GM18520 (cell line): ENCODE results near the gene ACAP3.

Experiments used
- ATAC-seq: cut with Tn5 transposase; IDR thresholded peaks from one replicate; pipeline ENCODE4 v1.9.1; 2021; ENCODE audit not compliant: unreplicated experiment

Gene ACAP3

DNA sequence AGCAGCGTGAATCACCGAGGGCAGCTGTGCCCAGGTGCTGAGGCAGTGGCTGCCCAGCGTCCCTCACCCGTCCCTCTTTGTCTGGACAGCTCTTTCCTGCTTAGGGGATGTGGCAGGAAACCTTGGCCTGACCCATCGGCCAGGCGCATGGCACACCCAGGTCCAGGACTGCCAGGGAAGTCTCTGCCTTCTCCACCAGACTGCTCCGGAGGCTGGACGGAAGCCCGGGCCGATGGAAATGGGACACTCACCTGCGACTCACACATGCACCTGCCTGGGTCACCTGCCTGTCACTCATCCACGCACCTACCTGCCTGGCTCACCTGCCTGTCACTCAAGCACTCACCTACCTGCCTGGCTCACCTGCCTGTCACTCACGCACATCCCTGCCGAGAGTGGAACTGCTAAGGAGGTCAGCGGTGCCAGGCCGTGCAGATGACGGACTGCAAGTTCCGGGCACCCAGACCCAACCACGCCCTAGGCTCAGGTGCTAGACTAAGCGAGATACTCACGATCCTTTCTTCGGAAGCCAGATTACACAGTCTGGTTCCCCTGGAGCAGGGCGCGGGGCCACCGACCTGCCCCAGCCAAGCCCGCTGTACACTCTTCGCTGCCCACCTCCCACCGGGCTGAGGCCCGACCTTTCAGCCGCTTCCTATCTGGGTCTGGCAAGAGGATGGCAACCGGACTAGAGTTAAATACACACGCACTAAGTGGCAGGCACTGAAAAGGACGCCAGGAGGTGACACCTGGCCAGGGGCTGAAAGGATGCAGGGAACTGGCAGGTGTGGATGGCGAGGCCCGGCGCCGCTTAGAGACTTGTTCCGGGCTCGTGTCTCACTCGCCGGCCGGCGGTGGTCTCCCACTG, 35.2 kb downstream of the ACAP3 start:
- no peak for ATAC-seq

DNA sequence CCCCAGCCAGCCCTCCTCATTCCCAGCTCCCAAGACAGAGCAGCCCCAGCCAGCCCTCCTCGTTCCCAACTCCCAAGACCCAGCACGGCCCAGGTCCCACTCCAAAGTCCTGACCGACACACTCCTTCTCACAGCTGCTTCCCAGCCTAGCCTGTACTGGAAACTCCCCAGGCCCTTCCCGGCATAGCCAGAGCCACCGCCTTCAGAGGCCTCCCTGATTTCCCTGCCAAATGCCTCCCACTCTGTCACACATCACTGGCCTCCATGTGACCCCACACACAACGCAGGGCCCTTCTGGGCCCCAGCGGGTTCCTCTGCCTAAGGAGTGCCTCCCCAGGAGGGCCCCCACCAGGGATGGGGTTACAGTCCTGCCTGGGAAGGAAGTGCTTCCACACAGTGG, 36.9 kb downstream of the ACAP3 start:
- ATAC-seq, result no peak

DNA sequence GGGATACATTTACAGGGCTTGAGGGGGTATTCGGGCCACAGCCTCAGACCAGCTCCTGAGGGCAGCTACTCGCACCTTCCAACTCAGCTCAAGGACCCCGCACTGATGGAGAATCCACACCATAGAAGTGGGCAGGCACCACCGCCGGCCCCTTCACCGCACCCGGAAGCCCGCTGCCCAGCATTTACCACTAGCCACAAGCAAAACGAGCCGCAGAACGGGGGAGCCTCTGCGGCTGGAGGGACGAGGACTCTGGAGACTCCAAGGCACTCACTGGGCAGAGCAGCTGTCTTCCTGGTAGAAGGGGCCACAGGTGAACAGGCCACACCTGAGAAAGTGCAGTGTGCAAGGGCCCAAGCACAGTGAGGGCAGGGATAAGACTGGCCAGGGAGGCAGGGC, 39.4 kb downstream of the ACAP3 start:
- no peak for ATAC-seq

DNA sequence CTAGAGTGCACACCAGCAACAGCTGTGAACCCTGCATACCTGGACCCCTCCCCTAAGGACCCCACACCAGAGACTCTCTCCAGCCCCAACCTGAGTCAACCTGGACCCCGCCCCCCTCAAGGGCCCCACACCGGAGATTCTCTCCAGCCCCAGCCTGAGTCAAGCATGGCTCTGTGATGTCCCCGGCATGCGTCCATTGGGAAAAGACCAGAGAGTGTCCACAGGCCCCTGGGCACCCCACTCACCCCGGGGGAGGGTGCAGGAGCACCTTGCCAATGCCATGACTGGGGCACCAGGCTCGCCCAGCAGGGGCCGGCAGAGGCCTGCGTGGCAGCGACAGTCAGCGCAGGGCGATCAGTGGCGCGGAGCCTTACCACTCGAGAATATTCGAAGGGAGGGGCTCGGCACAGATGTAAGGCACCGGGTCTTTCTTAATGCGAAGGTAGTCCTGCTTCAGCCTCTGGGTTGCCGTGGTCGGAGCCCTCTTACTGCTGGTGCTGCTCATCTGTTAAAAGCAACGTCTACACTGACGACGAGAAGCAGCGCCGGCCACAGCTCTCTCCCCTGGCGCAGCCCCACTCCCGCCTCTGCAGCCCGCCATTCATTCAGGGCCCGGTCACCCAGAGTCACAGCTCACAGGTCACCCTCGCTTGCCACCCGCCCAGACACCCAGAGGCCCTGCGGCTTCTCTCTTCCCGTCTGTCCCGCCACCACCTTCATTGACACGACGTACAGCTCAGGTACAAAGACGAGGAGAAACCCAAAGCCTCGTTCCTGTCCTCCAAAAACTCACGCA, 40.0 kb downstream of the ACAP3 start:
- no peak for ATAC-seq

DNA sequence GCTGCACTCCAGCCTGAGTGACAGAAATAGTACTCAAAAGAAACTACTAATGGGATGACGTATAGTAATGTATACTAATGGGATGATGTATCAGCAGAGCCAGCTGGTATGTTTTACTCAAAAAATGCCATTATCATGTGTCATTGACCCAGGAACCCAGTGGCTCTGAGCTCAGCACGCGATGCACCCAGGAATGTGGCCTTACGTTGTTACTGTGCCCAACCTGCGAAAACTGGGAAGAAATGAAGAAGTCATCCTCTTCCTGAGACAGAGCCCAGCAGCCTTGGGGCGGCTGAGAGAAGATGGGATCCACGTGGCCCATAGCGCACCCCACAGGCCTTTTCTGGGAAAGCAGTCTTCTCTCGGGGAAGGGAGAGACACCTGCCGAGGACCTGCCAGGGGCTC, 42.9 kb downstream of the ACAP3 start:
- no peak for ATAC-seq

DNA sequence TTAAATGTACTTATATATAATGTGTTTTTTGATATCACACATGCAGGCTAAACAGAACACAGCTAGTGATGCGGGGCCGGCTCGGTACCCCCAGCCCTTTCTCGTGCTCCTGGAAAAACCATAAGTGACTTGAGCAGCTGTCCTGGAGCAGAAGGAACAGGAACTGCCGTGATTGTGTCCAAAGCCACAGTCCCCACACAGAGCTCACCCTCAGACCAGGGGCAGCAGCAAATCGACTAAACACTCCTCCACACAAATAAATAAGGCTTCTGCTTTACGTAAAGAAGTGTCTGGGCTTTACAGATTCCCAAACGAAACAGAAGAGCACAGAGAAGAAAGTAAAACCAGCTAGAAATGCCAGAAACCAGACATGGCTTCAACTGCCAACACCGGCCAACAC, 43.7 kb downstream of the ACAP3 start:
- ATAC-seq, result no peak

DNA sequence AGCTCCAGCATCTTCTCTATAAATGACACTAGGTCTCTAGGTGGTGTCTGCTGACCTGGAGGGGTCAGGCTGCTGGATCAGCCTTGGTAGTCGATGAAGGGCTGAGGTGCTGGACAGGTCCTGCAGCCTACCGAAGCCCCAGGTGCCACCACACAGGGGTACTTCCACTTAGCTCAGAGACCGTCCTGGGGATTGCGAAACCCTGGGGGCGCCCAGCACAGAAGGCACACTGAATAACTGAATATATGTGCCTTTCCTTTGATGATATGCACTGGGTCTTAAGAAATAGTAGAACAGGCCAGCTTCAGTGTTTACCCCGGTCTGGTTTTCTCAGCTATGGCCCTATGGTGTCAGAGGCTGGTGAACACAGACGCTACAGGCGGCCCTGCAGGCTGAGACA, 45.0 kb downstream of the ACAP3 start:
- ATAC-seq, result no peak

DNA sequence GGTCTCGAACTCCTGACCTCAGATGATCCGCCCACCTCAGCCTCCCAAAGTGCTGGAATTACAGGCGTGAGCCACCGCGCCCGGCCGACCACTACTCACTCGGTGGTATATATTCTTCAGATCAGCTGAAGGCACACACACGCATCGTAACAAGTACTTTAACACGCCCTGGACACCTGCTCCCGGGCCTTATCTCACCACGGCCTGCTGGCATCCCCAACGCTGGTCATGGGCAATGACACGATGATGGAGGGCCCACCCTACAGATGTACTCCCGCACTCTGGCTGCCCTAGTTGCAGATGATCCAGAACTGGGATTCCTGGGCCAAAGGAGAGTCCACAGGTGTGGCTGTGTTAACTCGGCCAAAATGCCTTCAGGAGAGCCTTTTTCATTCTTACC, 45.7 kb downstream of the ACAP3 start:
- ATAC-seq, result no peak

DNA sequence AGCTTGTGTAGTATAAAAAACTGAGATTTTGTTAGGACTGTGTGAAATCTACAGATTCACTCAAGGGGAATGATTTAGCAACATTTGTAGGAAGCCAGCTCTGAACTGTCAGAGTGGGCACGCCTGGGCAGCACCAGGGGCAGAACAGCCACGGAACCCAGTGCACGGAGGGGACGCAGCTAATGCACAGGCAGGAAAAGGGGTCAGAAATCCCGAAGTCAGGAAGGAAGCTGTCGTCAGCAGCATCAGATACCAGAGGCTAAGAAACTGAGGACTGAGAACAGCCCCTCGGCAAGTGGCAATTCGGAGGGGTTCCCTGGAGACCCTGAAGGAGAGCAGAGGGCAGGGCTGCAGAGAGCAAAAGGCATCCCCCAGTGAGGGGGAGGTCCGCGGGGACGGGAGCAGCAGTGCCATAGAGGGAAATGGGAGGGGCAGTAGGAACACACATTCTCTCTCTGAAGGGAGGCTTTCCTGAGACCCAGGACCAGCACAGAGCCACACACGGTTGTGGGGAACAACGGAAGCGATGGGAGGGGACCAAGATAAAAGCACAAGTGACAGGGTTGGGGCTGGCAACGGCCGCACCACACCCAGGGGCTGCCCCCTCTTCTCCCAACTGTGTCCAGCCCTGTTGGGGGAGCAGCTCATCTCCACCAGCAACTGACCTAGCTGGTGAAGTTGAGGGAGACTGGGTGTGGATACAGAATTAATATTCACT, 46.7 kb downstream of the ACAP3 start:
- ATAC-seq, result no peak

DNA sequence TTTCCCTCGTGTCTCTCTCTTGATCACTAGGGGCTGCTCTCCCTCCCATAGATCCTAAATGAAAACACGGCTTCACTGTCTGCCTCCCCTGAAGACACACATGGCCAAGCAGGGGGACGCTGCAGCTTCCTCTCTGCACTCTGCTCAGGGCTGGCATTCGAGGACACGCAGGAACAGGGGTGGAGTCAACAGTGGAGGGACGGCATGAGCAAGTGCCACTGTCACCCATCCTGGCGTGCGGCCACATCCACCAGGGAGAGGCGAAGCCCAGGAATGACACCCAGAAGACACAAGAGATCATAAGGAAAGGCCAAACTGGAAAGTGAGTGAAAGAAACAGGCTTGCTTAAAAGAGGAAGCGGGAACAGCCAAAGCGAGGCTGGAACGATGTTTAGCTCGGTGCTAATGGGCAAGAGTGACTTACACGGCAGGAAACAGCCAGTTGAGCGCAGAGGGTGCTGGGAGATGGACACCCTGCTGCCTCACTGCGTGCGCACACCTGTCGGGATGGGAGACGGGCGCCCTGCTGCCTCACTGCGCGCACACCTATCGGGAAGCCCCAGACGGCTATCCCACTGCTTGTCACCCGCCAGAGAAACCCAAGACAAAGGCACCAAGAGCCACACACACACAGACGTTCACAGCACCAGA, 47.7 kb downstream of the ACAP3 start:
- ATAC-seq, result no peak

DNA sequence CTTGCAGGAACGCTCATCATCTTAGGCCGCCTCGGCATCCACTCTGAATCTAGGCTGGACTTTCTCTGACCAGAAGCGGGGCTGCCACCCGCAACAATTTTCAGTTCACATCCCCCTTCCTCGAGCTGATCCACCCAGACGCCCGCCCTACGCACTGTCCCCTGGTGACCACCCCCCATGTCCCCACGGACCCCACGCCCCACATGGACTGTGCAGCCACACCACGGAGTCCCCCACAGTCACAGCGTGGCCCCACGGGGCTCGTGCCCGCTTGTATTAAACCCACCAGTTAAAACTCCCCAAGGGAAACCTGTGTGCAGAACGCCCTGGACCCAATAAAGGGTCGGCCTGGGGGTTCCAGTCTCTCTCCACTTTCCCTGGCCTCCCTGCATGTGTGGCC, 48.2 kb downstream of the ACAP3 start:
- no peak for ATAC-seq

DNA sequence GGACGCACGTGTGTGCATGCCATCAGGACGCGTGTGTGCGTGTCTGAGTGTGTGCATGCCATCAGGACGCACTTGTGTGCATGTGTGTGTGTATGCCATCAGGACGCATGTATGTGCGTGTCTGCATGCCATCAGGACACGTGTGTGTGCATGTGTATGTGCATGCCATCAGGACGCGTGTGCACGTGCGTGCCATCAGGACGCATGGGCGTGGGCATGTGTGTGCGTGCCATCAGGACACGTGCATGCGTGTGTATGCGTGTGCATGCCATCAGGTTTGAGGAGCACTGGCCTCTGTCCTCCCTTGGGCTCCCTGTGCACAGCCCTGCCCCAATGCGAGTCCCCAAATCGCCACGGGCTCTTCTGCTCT, 48.6 kb downstream of the ACAP3 start:
- ATAC-seq, result no peak

DNA sequence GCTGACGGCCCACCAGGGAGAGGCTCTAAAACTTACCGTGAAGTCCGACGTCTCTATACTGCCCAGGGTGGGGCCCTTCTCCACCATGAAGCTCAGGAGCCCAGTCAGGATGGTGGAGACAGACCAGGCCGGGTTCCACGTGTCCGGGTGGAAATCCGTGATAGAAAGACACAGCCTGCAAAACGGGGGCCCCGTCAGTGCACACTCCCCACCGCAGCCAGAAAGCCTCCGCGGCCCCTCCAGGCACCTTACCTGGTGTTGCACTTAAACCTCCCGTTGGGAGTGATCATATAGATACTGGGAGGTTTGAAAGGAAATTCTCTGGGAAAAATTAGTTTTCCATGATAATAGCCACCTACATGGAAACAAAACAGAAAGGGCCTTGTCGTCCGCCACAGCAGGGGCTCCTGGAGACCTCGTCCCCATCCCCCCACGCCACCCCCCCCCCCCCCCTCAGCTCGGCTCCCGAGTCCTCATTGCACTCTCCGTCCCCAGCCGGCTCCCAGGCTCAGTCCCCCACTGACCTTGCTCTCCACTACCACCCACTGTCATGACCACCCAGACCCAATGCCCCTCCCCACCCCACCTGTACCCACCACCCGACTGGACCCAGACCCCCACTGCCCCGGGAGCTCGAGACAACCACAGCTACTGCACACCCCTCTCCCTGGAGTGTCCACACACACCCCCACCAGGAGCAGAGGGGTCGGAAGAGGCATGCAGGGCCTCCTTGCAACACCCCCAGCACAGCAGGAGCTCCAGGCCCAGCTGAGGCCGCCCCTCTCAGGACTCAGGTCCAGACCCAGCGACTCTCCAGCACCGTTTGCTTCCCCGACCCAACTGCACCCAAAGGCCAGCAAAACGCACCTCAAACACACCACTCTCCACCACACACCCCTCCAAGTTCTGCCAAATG, 50.5 kb downstream of the ACAP3 start:
- ATAC-seq, result no peak

DNA sequence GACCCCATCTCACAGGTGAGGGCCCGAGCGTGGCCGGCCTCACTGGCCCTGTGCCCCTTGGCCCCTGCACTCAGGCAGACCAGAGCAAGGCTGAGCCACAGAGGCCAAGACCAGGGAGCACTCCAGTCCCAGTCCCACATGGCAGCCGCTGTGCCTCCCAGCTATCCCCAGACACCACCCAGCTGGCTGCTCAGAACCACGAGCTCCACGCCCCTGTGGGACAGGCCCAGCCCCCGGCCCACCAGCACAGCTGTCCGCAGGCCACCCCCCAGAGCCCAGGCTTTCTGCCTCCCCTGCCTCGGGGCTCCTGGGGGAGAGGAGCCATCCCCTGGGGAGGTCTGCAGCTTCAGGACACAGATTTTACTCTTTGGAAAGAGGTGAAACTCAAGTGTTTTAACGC, 52.1 kb downstream of the ACAP3 start:
- ATAC-seq, result no peak

DNA sequence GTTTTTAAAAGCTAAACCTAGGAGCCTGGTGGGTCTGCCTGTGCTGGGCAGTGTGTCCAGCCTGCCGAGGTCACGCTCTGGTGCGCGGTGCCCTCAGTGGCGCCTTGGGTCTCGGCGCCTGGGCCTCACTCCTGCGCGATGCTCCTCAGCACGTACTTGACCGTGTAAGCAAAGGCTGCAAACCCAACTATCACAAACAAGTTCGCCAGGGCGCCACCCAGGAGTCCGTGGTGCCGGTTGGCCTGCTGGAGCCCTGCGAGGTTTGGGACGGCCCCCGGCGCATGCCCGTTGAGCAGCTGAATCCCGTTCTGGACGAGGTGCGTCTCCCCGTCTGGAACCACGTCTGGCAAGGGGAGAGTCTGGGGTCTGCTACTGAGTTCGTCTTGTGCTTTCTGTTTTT, 52.7 kb downstream of the ACAP3 start:
- ATAC-seq, result no peak

DNA sequence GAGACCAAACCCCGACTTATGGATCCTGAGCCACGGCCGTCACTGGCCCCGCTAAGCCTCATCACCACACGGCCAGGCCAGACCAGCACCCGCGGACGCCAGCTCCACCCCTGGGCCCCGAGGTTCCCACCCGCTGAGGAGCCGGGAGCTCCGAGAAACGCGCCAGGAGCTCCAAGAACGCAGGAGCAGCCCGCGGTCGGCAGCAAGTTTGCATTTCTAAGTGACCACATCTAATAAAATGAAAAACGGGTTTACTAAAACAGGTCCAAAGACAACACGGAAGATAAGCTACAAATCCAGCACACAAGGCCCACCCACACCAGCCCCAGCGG, 53.1 kb downstream of the ACAP3 start:
- ATAC-seq, result no peak

DNA sequence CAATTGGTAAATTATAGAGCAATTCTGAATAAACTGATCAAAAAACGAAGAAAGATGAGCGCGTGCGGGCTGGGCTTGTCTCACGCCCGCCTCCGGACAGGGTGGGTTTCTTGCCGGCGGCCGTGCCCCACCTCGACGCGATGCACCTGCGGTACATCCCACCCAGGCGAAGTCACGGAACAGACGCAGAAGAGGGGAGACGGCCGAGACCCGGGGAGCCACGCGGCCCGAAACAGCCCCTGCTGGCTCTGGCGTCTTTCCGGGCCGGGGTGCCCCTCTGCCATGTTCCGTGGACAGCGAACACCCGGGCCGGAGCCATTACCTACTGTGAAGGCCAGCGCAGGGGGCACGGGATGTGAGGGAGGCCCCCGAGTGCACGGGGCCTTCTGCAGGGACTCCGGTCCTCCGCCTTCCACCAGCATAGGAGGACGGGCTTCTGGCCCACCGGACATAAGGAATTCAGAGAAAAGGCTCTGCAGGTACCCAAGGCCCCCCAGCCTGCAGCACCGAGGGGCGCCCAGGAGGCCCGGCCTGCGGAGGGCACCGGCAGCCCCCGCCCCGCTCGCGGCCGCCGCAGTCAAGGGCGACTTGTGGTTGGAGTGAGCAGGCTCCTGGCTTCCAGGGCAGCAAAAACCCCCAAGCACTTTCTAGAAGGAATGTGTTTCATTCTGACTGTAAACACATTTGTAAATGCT, 53.6 kb downstream of the ACAP3 start:
- ATAC-seq, result no peak

DNA sequence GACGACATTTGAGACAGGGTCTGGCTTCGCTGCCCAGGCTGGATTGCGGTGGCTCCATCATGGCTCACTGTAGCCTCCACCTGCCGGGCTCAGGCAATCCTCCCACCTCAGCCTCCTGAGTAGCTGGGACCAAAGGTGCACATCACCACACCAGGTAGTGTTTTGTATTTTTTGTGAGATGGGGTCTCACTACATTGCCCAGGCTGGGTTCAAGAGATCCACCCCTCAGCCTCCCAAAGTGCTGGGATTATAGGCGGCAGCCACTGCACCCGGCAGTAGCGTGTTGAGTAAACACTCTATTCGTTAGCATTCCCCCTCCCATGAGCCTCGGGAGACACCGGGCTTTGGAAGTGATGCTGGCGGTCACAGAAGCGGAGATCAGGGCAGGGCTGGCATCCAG, 54.4 kb downstream of the ACAP3 start:
- ATAC-seq, result no peak

DNA sequence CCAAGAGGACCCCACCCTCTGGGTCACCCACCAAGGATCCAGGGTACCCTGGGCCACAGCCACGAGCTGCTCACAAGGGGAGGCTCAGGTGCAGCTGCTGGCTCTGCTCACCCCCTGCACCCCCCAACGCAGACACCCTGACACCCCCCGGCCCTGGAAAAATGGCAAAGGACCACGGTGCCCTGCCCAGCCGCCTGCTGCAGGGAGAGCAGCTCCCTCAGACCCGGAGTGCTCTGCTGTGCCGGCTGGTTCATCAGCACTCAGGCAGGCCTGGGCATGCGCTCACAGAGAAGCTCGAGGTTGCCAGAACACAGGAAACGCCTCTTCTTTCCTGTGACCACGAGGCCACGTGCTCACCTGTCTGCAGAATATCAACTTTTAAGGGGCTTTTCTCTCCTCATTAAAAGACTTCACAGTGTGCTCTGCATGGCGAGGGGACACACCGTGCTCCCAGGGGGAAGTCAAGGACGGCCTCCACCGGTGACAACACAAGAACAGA, 56.9 kb downstream of the ACAP3 start:
- no peak for ATAC-seq
